Mesendoderm (in vitro differentiated cells): ENCODE results near the gene SPON1.

Experiments used
- DNase-seq: peaks from one replicate; pipeline ENCODE4 v3.0.0; 2013
- H2AK5ac ChIP-seq: 2 replicates; pipeline ENCODE4 v1.6.1; 2013; ENCODE audit warnings: low read length, inconsistent platforms
- H2BK120ac ChIP-seq: 2 replicates; pipeline ENCODE4 v1.6.1; 2013; ENCODE audit warnings: low read depth, mild to moderate bottlenecking, low read length, moderate library complexity, mixed read lengths
- H2BK15ac ChIP-seq: replicated peaks from 2 replicates; pipeline ENCODE4 v1.6.1; 2013; ENCODE audit warnings: low read depth, mild to moderate bottlenecking, moderate library complexity
- H2BK5ac ChIP-seq: 2 replicates; pipeline ENCODE4 v1.6.1; 2013; ENCODE audit warnings: low read length, inconsistent platforms
- H3K18ac ChIP-seq: 2 replicates; pipeline ENCODE4 v1.6.1; 2013; ENCODE audit warnings: mild to moderate bottlenecking, low read length, mixed read lengths
- H3K23ac ChIP-seq: one replicate; pipeline ENCODE4 v1.6.1; 2013; ENCODE audit warnings: low read length
- H3K27ac ChIP-seq: 2 replicates; pipeline ENCODE4 v1.5.1; 2013; ENCODE audit warnings: low read depth, mild to moderate bottlenecking, inconsistent platforms, low read length, moderate library complexity
- H3K27me3 ChIP-seq: 2 replicates; pipeline ENCODE4 v1.6.1; 2013; ENCODE audit warnings: low read length, control low read depth, mild to moderate bottlenecking, inconsistent platforms; ENCODE audit not compliant: insufficient read depth, poor library complexity
- H3K36me3 ChIP-seq: 2 replicates; pipeline ENCODE4 v1.6.1; 2013; ENCODE audit warnings: low read length, inconsistent platforms; ENCODE audit not compliant: control insufficient read depth, insufficient read depth
- H3K4ac ChIP-seq: one replicate; pipeline ENCODE4 v1.6.1; 2013; ENCODE audit warnings: low read depth, mild to moderate bottlenecking, low read length, moderate library complexity
- H3K4me1 ChIP-seq: 2 replicates; pipeline ENCODE4 v1.6.1; 2013; ENCODE audit warnings: low read depth, low read length, inconsistent platforms; ENCODE audit not compliant: control insufficient read depth
- H3K4me2 ChIP-seq: 2 replicates; pipeline ENCODE4 v1.6.1; 2013; ENCODE audit warnings: low read length
- H3K4me3 ChIP-seq: 2 replicates; pipeline ENCODE4 v1.5.1; 2013; ENCODE audit warnings: mild to moderate bottlenecking, low read length
- H3K56ac ChIP-seq: one replicate; pipeline ENCODE4 v1.6.1; 2013; ENCODE audit warnings: low read length
- H3K79me1 ChIP-seq: 2 replicates; pipeline ENCODE4 v1.6.1; 2013; ENCODE audit warnings: low read length, inconsistent platforms
- H3K79me2 ChIP-seq: 2 replicates; pipeline ENCODE4 v1.6.1; 2013; ENCODE audit warnings: mild to moderate bottlenecking, low read length; ENCODE audit not compliant: control insufficient read depth, insufficient read depth
- H3K9ac ChIP-seq: 2 replicates; pipeline ENCODE4 v1.6.1; 2013; ENCODE audit warnings: low read length, inconsistent platforms
- H4K5ac ChIP-seq: one replicate; pipeline ENCODE4 v1.6.1; 2013; ENCODE audit warnings: low read length
- H4K8ac ChIP-seq: one replicate; pipeline ENCODE4 v1.6.1; 2013; ENCODE audit warnings: low read depth, mild to moderate bottlenecking, control low read depth, low read length, moderate library complexity
- WGBS: extraction: QIAGEN DNeasy Blood & Tissue Kit; methylation state at CpG from one replicate; pipeline ENCODE4 v1.1.7; 2013; ENCODE audit warnings: low lambda C conversion rate, missing lambda C conversion rate; ENCODE audit not compliant: insufficient coverage; ENCODE audit errors: extremely low coverage; 5-methylcytosine and 5-hydroxymethylcytosine counted together

SPON1 gene

GRCh38 chr11:14234446-14234845, 271.9 kb downstream of the SPON1 start:
- H3K79me1 ChIP-seq, result no peaks in the 10 kb centered on the region
- no peak overlapping the region for H2BK5ac ChIP-seq
- no CpG with 5 or more reads among the region's 6 CpGs for WGBS
- no peak overlapping the region for H2AK5ac ChIP-seq
- no peaks in the 10 kb centered on the region for H3K36me3 ChIP-seq
- H3K9ac ChIP-seq, result no peak overlapping the region
- no peak overlapping the region for H3K4me3 ChIP-seq
- DNase-seq, result no peak
- no peak overlapping the region for H3K27ac ChIP-seq
- no peak overlapping the region for H3K4me2 ChIP-seq
- no peaks in the 10 kb centered on the region for H3K79me2 ChIP-seq
- H2BK15ac ChIP-seq, result no peak overlapping the region
- no peak overlapping the region for H4K5ac ChIP-seq
- H3K18ac ChIP-seq, result no peak overlapping the region
- no peak overlapping the region for H2BK120ac ChIP-seq
- no peak overlapping the region for H3K23ac ChIP-seq
- no peaks in the 10 kb centered on the region for H3K27me3 ChIP-seq
- H4K8ac ChIP-seq, result no peak overlapping the region
- H3K4me1 ChIP-seq, result peaks cover 2% of the 10 kb centered on the region
- no peak overlapping the region for H3K56ac ChIP-seq
- no peak overlapping the region for H3K4ac ChIP-seq

GRCh38 chr11:14235701-14236100, 273.2 kb downstream of the SPON1 start:
- H3K36me3 ChIP-seq, result no peaks in the 10 kb centered on the region
- H3K9ac ChIP-seq, result no peak overlapping the region
- no peak for DNase-seq
- no peak overlapping the region for H4K8ac ChIP-seq
- H2BK5ac ChIP-seq, result no peak overlapping the region
- H3K23ac ChIP-seq, result no peak overlapping the region
- H2BK15ac ChIP-seq, result no peak overlapping the region
- H2BK120ac ChIP-seq, result no peak overlapping the region
- H3K4ac ChIP-seq, result no peak overlapping the region
- no peaks in the 10 kb centered on the region for H3K79me1 ChIP-seq
- no peak overlapping the region for H2AK5ac ChIP-seq
- no peak overlapping the region for H3K4me3 ChIP-seq
- H3K18ac ChIP-seq, result no peak overlapping the region
- H3K56ac ChIP-seq, result no peak overlapping the region
- H3K4me1 ChIP-seq, result no peaks in the 10 kb centered on the region
- H3K4me2 ChIP-seq, result no peak overlapping the region
- H4K5ac ChIP-seq, result no peak overlapping the region
- H3K79me2 ChIP-seq, result no peaks in the 10 kb centered on the region
- H3K27ac ChIP-seq, result no peak overlapping the region
- no peaks in the 10 kb centered on the region for H3K27me3 ChIP-seq
- WGBS, result no CpG with 5 or more reads among the region's 1 CpG

- Histone ChIP-seq H2AK5ac (no peak overlapping the region), H3K79me2 (no peaks in the 10 kb centered on the region), H3K79me1 (no peaks in the 10 kb centered on the region), H4K8ac (no peak overlapping the region), H3K36me3 (no peaks in the 10 kb centered on the region), H2BK15ac (no peak overlapping the region), H3K23ac (no peak overlapping the region), H3K56ac (no peak overlapping the region), H3K27me3 (no peaks in the 10 kb centered on the region), H3K4me2 (no peak overlapping the region), H2BK120ac (no peak overlapping the region), H3K27ac (no peak overlapping the region), H2BK5ac (no peak overlapping the region), H3K9ac (no peak overlapping the region), H3K4me3 (no peak overlapping the region), H3K4me1 (no peaks in the 10 kb centered on the region), H3K18ac (no peak overlapping the region), H3K4ac (no peak overlapping the region), H4K5ac (no peak overlapping the region)
- no peak for DNase-seq
- WGBS, result no CpG with 5 or more reads among the region's 9 CpGs
These were observed 275.0 kb downstream of the SPON1 start for GRCh38 chr11:14237444-14237961.

GRCh38 chr11:14240221-14240620, 277.7 kb downstream of the SPON1 start:
- no peaks in the 10 kb centered on the region for H3K27me3 ChIP-seq

GRCh38 chr11:14240951-14241350, 278.4 kb downstream of the SPON1 start:
- Histone ChIP-seq H3K4me3 (no peak overlapping the region), H2AK5ac (no peak overlapping the region), H2BK5ac (no peak overlapping the region), H3K4ac (no peak overlapping the region), H3K36me3 (no peaks in the 10 kb centered on the region), H3K23ac (no peak overlapping the region), H4K8ac (no peak overlapping the region), H3K79me1 (no peaks in the 10 kb centered on the region), H3K79me2 (no peaks in the 10 kb centered on the region), H3K27ac (no peak overlapping the region), H3K27me3 (no peaks in the 10 kb centered on the region), H3K18ac (no peak overlapping the region), H4K5ac (no peak overlapping the region), H3K4me1 (peaks cover 2% of the 10 kb centered on the region), H3K4me2 (no peak overlapping the region), H3K9ac (no peak overlapping the region), H2BK120ac (no peak overlapping the region), H3K56ac (no peak overlapping the region), H2BK15ac (no peak overlapping the region)
- 100% methylated on average over 2 of the region's 4 CpGs for WGBS
- DNase-seq, result no peak

More at GRCh38 chr11:14240221-14240620, 277.7 kb downstream of the SPON1 start:
- H3K27ac ChIP-seq, result no peak overlapping the region
- no peak overlapping the region for H3K4me2 ChIP-seq
- no peak overlapping the region for H2BK120ac ChIP-seq
- H2AK5ac ChIP-seq, result no peak overlapping the region
- H4K5ac ChIP-seq, result no peak overlapping the region
- no peak overlapping the region for H2BK5ac ChIP-seq
- H3K18ac ChIP-seq, result no peak overlapping the region
- no peak overlapping the region for H3K4me3 ChIP-seq
- H3K4ac ChIP-seq, result no peak overlapping the region
- no peak overlapping the region for H3K56ac ChIP-seq
- no peaks in the 10 kb centered on the region for H3K79me1 ChIP-seq
- no peak overlapping the region for H2BK15ac ChIP-seq
- H3K79me2 ChIP-seq, result no peaks in the 10 kb centered on the region
- DNase-seq, result no peak
- H4K8ac ChIP-seq, result no peak overlapping the region
- H3K36me3 ChIP-seq, result no peaks in the 10 kb centered on the region
- no peak overlapping the region for H3K9ac ChIP-seq
- no peak overlapping the region for H3K23ac ChIP-seq
- H3K4me1 ChIP-seq, result peaks cover 2% of the 10 kb centered on the region

GRCh38 chr11:14242187-14242586, 279.7 kb downstream of the SPON1 start:
- Histone ChIP-seq H2BK120ac (no peak overlapping the region), H3K79me1 (no peaks in the 10 kb centered on the region), H3K4ac (no peak overlapping the region), H3K23ac (no peak overlapping the region), H2AK5ac (no peak overlapping the region), H3K4me1 (peaks cover 2% of the 10 kb centered on the region), H3K18ac (no peak overlapping the region), H3K56ac (no peak overlapping the region), H3K4me2 (no peak overlapping the region), H2BK15ac (no peak overlapping the region), H4K5ac (no peak overlapping the region), H3K27ac (no peak overlapping the region), H4K8ac (no peak overlapping the region), H3K36me3 (no peaks in the 10 kb centered on the region), H3K27me3 (no peaks in the 10 kb centered on the region), H3K4me3 (no peak overlapping the region), H2BK5ac (no peak overlapping the region), H3K79me2 (no peaks in the 10 kb centered on the region), H3K9ac (no peak overlapping the region)
- no CpG with 5 or more reads among the region's 4 CpGs for WGBS
- no peak for DNase-seq
